ENCODE results near the gene TSPAN6. TPM values are rescaled to one million over a fixed set of nuclear protein-coding genes. Genes with fewer than 3 reads are reported as not detected.

Gene TSPAN6
- total and polyA plus RNA-seq, 2 of the 13 experiments (the other 11 are each of a cell fraction or from before 2014, with no cell fraction given), result 78.9 to 133 TPM

GRCh38 chrX:100677611-100678181 is 41.1 kb upstream of the TSPAN6 start:
- no peak overlapping the region for H3K4me2 ChIP-seq (ENCODE audit: low read depth, low read length)
- ATAC-seq (no peak), FAIRE-seq (no peak), DNase-seq (ENCODE audit: low spot score) (no peak)
- H2AFZ ChIP-seq (ENCODE audit: low read length), result no peak overlapping the region
- intact Hi-C loops (cut with micrococcal nuclease; ENCODE audit: unreplicated experiment) (no loop called here), in situ Hi-C loops (cut with HindIII; ENCODE audit: extremely low pct_ligation_motif_present, low pct_unique_long_range_greater_than_20kb) (no loop called here)
- H4K20me1 ChIP-seq (ENCODE audit: insufficient read depth, low read length), result no peaks in the 10 kb centered on the region
- no peak overlapping the region for H3K4me3 ChIP-seq (replicated peaks in 1 of 3; ENCODE audit: insufficient read depth in 1 of 3, low read depth in 2 of 3, low read length in 3 of 3)
- CTCF ChIA-PET (ENCODE audit: low intra/inter-chr PET ratio, low total read pairs), result no interaction called here
- BruUV-seq (replicated peaks), result no TSS peak
- no peaks in the 10 kb centered on the region for H3K36me3 ChIP-seq (replicated peaks in 1 of 2; ENCODE audit: control insufficient read depth in 1 of 2, insufficient read depth in 2 of 2, low read length in 2 of 2)
- no peak overlapping the region for H3K27ac ChIP-seq (ENCODE audit: extremely low read length, insufficient read depth, low read length)
- POLR2A ChIA-PET, result no interaction called here
- no peak overlapping the region for H3K9ac ChIP-seq (ENCODE audit: insufficient read depth, low read depth, low read length)
- no peaks in the 10 kb centered on the region for H3K27me3 ChIP-seq (ENCODE audit: control insufficient read depth in 1 of 2, insufficient read depth in 2 of 2, low read length in 2 of 2)
- 47% methylated on average over 5 of the region's 5 CpGs for WGBS (ENCODE audit: low lambda C conversion rate)
- peaks cover 10% of the 10 kb centered on the region for H3K4me1 ChIP-seq (ENCODE audit: insufficient read depth, low read length)
- H3K79me2 ChIP-seq (ENCODE audit: insufficient read depth, low read length), result no peaks in the 10 kb centered on the region
- H3K9me3 ChIP-seq (ENCODE audit: low read length), result no peaks in the 10 kb centered on the region
- TF ChIP-seq ISL2 (CRISPR knock-in tag; IDR thresholded peaks at IDR 0.05), result no peak
- TF ChIP-seq ZNF652 (CRISPR knock-in tag; IDR thresholded peaks at IDR 0.05; ENCODE audit: borderline replicate concordance, low read depth), result no peak
- TF ChIP-seq ZBTB10 (CRISPR knock-in tag; IDR thresholded peaks at IDR 0.05; ENCODE audit: borderline replicate concordance), result no peak
- TF ChIP-seq AFF4 (CRISPR knock-in tag; IDR thresholded peaks at IDR 0.05), result no peak
- no peak for TF ChIP-seq ESRRA (CRISPR knock-in tag; IDR thresholded peaks at IDR 0.05; ENCODE audit: low read depth)
- TF ChIP-seq, protein P1, sequence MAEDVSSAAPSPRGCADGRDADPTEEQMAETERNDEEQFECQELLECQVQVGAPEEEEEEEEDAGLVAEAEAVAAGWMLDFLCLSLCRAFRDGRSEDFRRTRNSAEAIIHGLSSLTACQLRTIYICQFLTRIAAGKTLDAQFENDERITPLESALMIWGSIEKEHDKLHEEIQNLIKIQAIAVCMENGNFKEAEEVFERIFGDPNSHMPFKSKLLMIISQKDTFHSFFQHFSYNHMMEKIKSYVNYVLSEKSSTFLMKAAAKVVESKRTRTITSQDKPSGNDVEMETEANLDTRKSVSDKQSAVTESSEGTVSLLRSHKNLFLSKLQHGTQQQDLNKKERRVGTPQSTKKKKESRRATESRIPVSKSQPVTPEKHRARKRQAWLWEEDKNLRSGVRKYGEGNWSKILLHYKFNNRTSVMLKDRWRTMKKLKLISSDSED (CRISPR knock-in tag; IDR thresholded peaks at IDR 0.05), result no peak
- TF ChIP-seq ZNF280D (CRISPR knock-in tag; IDR thresholded peaks at IDR 0.05), result no peak
- no peak for TF ChIP-seq ATF2 (CRISPR knock-in tag; IDR thresholded peaks at IDR 0.05)
- TF ChIP-seq ZNF639 (CRISPR knock-in tag; conservative IDR thresholded peaks at IDR 0.05), result no peak

Data from HepG2 (cell line).